Stimulated activated CD4-positive, alpha-beta T cell treated with anti-CD3 and anti-CD28 coated beads, TNF-alpha, amount 100 ng/mL, for 24 hours (primary cell): ENCODE data around the gene MUC12.
"Not testable (repeated sequence)": the region's sequence is repeated elsewhere in the genome, so short reads cannot be mapped to it uniquely, and the experiment has no call there.

ENCODE experiments used
- DNase-seq, 3 experiments: peaks; one replicate each; pipeline ENCODE4 v3.0.0-alpha.2; 2020; ENCODE audit warnings: low read depth in 3 of 3

The MUC12 gene

DNA sequence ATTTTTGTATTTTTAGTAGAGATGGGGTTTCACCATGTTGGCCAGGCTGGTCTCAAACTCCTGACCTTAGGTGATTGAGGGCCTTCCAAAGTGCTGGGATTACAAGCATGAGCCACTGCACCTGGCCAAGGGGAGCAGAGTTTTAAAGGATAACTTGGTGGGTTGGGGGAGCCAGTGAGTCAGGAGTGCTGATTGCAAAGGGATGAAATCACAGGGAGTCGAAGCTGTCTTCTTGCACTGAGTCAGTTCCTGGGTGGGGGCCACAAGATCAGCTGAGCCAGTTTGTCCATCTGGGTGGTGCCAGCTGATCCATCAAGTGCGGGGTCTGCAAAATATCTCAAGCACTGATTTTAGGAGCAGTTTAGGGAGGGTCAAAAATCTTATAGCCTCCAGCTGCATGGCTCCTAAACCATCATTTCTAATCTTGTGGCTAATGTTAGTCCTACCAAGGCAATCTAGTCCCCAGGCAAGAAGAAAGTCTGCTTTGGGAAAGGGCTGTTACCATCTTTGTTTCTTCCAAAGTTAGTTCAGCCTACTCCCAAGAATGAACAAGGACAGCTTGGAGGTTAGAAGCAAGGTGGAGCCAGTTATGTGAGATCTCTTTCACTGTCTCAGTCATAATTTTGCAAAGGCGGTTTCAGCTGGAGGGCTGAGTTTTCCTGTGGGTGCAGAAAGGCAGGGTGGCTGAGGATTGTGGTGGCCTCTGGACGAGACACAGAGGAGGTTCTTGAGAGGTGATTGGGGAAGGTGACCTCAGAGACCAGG lies 15.8 kb downstream of the MUC12 start:
- DNase-seq, result not testable (repeated sequence)

DNA sequence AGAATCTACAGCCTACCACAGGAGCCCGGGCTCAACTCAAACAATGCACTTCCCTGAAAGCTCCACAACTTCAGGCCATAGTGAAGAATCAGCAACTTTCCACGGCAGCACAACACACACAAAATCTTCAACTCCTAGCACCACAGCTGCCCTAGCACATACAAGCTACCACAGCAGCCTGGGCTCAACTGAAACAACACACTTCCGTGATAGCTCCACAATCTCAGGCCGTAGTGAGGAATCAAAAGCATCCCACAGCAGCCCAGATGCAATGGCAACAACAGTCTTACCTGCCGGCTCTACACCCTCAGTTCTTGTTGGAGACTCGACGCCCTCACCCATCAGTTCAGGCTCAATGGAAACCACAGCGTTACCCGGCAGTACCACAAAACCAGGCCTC lies 22.3 kb downstream of the MUC12 start:
- DNase-seq, result no peak

DNA sequence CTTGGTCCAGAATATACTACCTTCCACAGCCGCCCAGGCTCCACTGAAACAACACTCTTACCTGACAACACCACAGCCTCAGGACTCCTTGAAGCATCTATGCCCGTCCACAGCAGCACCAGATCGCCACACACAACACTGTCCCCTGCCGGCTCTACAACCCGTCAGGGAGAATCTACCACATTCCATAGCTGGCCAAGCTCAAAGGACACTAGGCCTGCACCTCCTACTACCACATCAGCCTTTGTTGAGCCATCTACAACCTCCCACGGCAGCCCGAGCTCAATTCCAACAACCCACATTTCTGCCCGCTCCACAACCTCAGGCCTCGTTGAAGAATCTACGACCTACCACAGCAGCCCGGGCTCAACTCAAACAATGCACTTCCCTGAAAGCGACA lies 22.9 kb downstream of the MUC12 start:
- not testable (repeated sequence) for DNase-seq

DNA sequence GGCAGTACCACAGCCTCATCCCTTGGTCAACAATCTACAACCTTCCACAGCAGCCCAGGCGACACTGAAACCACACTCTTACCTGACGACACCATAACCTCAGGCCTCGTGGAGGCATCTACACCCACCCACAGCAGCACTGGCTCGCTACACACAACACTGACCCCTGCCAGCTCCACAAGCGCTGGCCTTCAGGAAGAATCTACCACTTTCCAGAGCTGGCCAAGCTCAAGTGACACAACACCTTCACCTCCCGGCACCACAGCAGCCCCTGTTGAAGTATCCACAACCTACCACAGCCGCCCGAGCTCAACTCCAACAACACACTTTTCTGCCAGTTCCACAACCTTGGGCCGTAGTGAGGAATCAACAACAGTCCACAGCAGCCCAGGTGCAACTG lies 25.3 kb downstream of the MUC12 start:
- DNase-seq, result not testable (repeated sequence)

DNA sequence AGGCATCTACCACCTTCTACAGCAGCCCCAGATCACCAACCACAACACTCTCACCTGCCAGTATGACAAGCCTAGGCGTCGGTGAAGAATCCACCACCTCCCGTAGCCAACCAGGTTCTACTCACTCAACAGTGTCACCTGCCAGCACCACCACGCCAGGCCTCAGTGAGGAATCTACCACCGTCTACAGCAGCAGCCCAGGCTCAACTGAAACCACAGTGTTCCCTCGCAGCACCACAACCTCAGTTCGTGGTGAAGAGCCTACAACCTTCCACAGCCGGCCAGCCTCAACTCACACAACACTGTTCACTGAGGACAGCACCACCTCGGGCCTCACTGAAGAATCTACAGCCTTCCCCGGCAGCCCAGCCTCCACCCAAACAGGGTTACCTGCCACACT lies 29.2 kb downstream of the MUC12 start:
- DNase-seq, result not testable (repeated sequence)

DNA sequence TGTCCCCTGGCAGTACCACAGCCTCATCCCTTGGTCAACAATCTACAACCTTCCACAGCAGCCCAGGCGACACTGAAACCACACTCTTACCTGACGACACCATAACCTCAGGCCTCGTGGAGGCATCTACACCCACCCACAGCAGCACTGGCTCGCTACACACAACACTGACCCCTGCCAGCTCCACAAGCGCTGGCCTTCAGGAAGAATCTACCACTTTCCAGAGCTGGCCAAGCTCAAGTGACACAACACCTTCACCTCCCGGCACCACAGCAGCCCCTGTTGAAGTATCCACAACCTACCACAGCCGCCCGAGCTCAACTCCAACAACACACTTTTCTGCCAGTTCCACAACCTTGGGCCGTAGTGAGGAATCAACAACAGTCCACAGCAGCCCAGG lies 30.0 kb downstream of the MUC12 start:
- DNase-seq, result not testable (repeated sequence)

DNA sequence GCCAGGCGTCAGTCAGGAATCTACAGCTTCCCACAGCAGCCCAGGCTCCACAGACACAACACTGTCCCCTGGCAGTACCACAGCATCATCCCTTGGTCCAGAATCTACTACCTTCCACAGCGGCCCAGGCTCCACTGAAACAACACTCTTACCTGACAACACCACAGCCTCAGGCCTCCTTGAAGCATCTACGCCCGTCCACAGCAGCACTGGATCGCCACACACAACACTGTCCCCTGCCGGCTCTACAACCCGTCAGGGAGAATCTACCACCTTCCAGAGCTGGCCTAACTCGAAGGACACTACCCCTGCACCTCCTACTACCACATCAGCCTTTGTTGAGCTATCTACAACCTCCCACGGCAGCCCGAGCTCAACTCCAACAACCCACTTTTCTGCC lies 30.7 kb downstream of the MUC12 start:
- not testable (repeated sequence) for DNase-seq

DNA sequence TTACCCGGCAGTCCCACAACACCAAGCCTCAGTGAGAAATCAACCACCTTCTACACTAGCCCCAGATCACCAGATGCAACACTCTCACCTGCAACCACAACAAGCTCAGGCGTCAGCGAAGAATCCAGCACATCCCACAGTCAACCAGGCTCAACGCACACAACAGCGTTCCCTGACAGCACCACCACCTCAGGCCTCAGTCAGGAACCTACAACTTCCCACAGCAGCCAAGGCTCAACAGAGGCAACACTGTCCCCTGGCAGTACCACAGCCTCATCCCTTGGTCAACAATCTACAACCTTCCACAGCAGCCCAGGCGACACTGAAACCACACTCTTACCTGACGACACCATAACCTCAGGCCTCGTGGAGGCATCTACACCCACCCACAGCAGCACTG lies 33.0 kb downstream of the MUC12 start:
- not testable (repeated sequence) for DNase-seq

DNA sequence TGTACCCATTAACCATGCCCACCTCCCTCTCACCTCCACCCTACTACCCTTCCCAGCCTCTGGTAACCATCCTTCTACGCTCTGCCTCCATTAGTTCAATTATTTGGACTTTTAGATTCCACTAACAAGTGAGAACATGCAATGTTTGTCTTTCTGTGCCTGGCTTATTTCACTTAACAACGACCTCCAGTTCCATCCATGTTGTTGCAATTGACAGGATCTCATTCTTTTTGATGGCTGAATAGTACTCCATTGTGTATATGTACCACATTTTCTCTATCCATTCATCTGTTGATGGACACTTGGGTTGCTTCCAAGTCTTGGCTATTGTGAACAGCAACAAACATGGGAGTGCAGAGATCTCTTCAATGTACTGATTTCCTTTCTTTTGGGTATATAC lies 38.0 kb downstream of the MUC12 start:
- DNase-seq, result not testable (repeated sequence)

DNA sequence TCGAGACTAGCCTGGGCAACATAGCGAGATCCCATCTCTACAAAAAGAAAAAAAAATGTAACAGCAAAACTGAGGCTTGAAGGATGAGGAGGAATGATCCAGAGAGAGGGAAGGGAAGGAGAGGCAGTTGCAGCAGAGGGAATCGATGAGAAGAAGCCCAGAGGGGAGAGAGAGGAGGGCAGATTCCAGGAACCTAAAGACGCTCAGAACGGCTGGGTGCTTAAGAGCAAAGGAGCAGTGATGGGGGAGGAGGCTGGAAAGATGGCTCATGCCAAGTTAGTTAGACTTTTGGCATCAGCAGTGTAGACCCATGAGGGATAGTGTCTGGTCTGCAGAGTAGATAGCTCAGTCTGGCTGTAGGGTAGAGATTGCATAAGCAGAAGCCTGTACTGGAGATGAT lies 40.3 kb downstream of the MUC12 start:
- no peak for DNase-seq

DNA sequence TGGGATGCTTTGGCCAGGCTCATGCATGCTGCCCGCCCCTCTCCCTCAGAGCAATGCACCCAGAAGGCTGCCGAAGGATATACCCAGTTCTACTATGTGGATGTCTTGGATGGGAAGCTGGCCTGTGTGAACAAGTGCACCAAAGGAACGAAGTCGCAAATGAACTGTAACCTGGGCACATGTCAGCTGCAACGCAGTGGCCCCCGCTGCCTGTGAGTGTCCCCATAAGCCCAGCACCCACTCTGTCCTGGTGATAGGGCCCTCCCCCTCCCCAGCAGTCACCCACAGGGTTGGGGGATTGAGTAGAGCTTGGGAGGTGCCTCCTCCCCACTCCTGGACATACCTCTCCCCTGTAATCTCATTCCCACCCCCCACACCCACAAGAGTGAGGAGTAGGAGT lies 43.6 kb downstream of the MUC12 start:
- no peak for DNase-seq

DNA sequence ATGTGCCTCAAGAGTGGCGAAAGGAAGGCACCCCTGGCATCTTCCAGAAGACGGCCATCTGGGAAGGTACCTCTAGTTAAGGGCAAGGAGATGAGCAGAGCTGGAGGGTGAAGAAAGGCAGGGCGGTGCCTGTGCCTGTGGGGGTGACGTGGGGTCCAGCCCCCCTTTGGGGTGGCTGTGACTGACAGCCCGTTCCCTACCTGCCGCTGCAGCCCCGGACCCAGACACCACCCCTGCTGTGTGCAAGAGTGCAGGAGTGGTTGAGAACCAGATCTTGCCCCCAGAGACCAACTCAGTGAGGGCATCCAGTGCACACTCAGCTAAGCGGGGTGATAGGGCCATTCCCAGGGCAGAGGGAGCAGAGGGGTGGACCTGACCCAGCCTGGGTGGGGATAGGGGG lies 46.3 kb downstream of the MUC12 start:
- DNase-seq, result no peak

DNA sequence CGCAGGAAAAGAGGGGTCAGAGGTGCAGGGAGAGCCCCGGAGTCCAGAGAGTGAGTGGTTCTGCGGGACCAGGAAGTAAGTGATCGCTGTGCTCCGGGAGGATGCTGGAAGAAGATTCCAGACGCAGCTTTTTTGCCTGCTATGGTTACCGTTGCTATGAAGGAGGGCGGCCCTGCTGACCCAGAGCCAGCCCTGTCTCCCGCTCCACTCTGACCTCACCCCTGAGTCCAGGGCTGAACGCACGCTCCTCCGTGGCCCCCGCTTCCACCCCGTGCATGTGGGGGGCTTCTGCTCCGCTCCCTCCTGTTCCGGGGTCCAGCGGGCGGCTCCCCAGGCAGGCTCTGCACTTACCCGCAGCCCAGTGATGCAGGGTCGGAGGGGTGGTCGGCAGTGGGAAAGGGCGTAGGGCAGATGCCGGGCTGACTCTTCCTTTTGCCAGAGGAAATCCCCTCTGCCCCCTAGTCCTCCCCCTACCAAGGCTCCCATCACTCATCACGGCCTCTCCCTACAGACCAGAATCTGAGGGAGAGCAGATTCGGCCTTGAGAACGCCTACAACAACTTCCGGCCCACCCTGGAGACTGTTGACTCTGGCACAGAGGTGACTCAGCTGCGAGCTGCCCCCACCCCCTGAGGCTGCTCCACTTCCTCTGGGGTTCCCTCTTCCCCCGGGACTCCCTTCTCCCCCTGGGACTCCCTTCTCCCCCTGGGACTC lies 47.9 kb downstream of the MUC12 start:
- peak; percentile 37 to 75 (median 38) for DNase-seq

DNA sequence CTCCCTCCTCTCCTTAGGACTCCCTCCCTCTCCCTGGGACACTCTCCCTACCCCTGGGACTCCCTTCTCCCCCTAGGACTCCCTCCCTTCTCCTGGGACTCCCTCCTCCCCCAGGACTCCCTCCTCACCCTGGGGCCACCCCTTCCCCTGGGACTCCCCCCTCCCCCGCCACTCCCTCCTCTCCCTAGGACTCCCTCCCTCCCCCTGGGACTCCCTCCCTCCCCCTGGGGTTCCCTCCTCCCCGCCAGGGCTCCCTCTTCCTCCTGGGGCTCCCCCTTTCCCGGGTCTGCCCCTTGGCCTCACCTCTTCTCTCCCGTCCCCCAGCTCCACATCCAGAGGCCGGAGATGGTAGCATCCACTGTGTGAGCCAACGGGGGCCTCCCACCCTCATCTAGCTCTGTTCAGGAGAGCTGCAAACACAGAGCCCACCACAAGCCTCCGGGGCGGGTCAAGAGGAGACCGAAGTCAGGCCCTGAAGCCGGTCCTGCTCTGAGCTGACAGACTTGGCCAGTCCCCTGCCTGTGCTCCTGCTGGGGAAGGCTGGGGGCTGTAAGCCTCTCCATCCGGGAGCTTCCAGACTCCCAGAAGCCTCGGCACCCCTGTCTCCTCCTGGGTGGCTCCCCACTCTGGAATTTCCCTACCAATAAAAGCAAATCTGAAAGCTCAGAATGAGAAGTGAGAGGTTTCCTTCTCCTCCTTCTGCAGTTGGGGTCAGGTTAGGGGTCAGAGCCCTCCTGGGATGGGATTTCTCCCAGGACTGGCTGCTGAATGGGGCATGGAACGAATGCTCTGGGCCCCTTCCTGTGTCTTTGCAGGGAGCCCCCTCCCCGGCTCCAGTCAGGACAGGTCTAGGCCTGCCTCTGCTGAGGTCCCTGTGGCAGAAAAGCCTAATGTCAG lies 49.2 kb downstream of the MUC12 start:
- no peak for DNase-seq

DNA sequence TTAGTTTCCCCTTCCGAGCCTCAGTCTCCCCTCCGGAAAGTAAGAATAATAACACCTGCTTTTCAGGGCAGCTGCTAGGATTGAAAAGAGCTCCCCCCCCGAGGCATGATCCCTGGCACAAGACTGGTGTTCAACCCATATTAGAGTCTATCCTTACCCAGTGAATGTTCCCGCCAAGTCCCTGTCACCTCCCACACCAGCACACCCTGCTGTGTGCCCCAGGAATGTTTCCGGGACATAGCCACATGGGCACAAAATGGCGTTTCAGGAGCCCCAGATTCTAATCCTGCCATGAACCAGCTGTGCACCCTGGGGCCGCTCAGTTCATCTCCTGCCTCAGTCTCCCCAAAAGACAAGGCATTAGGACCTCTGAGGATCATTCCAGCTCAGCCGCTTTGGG lies 51.1 kb downstream of the MUC12 start:
- no peak for DNase-seq

DNA sequence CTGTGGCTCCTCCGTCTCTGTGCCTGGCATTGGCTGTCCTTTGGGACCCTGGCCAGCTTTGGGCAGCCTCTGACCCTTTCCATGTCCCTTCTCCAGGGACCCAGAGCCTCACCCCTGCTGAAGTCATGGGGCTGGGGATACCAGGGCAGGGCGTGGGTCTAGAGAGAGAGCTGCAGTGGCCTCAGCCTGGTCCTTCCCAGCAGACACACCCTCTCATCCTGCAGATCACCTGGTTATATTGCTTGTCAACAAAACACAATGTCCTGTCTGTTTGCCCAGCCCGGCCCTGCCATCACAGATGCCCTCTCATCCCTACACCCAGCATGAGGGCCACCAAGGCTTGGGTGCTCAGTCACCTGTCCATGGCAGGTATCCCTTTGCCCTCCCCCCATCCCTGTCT lies 52.3 kb downstream of the MUC12 start:
- no peak for DNase-seq

DNA sequence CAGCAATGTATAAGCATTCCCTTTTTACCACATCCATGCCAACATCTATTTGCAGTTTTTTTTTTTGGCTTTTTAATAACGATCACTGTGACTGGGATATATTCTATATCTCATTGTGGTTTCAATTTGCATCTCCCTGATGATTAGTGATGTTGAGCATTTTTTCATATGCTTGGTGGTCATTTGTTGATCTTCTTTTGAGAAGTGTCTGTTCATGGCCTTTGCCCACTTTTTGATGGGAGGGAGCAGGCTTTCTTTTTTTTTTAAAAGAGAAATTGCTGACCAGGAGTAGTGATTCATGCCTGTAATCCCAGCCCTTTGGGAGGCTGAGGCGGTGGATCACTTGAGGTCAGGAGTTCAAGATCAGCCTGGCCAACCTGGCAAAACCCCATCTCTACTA lies 54.5 kb downstream of the MUC12 start:
- DNase-seq, result no peak

DNA sequence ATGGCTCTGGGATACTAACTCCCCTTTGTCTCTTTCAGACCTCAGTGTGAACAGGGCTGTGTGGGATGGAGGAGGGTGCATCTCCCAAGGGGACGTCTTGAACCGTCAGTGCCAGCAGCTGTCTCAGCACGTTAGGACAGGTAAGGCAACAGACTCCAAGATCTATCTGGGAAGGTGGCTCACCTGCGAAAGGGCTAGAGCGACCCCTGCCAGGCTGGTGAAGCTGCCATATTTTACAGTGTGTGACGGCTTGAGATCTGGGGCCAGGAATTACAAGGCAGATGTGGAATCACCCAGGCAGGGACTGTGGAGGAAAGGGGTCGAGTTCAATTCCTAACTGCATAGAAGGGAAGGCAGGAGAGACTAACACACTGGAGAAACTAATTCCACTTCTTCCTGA lies 61.7 kb downstream of the MUC12 start:
- DNase-seq, result no peak

DNA sequence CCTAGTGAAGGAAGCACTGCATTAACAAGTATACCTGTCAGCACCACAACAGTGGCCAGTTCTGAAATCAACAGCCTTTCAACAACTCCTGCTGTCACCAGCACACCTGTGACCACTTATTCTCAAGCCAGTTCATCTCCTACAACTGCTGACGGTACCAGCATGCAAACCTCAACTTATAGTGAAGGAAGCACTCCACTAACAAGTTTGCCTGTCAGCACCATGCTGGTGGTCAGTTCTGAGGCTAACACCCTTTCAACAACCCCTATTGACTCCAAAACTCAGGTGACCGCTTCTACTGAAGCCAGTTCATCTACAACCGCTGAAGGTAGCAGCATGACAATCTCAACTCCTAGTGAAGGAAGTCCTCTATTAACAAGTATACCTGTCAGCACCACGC lies 66.6 kb downstream of the MUC12 start:
- DNase-seq, result no peak

DNA sequence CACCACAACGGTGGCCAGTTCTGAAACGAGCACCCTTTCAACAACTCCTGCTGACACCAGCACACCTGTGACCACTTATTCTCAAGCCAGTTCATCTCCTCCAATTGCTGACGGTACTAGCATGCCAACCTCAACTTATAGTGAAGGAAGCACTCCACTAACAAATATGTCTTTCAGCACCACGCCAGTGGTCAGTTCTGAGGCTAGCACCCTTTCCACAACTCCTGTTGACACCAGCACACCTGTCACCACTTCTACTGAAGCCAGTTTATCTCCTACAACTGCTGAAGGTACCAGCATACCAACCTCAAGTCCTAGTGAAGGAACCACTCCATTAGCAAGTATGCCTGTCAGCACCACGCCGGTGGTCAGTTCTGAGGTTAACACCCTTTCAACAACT lies 71.9 kb downstream of the MUC12 start:
- DNase-seq, result not testable (repeated sequence)

DNA sequence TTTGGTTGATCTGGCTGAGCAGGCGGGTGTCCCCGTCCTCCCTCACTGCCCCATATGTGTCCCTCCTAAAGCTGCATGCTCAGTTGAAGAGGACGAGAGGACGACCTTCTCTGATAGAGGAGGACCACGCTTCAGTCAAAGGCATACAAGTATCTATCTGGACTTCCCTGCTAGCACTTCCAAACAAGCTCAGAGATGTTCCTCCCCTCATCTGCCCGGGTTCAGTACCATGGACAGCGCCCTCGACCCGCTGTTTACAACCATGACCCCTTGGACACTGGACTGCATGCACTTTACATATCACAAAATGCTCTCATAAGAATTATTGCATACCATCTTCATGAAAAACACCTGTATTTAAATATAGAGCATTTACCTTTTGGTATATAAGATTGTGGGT lies 89.0 kb downstream of the MUC12 start:
- DNase-seq, result peak in 2 of 3 experiments; percentile 8 to 29

DNA sequence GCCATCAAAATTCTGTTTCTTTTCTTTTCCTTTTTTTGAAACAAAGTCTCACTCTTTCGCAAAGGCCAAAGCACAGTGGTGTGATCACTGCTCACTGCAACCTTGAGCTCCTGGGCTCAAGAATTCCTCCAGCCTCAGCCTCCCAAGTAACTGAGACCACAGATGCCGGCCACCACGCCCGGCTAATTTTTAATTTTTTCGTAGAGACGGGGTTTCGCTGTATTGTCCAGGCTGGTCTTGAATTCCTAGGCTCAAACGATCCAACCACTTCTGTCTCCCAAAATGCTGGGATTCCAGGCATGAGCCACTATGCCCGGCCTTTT lies 90.2 kb downstream of the MUC12 start:
- DNase-seq, result no peak

DNA sequence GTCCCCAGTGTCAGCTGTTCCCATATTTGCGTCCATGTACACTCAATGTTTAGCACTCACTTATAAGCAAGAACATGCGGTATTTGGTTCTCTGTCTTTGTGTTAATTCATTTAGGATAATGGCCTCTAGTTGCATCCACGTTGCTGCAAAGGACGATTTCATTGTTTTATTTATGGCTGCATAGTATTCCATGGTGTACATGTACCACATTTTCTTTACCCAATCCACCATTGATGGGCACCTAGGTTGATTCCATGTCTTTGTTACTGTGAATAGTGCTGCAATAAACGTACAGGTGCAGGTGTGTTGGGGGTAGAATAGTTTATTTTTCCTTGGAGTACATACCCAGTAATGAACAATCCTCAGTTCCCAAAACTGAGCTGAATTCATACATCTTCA lies 91.6 kb downstream of the MUC12 start:
- DNase-seq, result no peak
